Activated CD4-positive, alpha-beta T cell treated with anti-CD3 and anti-CD28 coated beads for 48 hours (primary cell): Measurements from ENCODE around the gene CFAP77.

ENCODE experiments used
- DNase-seq: peaks from one replicate; pipeline ENCODE4 v3.0.0-alpha.2; 2020

Gene CFAP77

GRCh38 chr9:132520612-132521011, 110.6 kb downstream of the CFAP77 start:
- DNase-seq = no peak

- DNase-seq = no peak
These were observed 115.5 kb downstream of the CFAP77 start for GRCh38 chr9:132525308-132526023.

GRCh38 chr9:132531195-132531594, 121.2 kb downstream of the CFAP77 start:
- no peak for DNase-seq

GRCh38 chr9:132531710-132532570, 121.9 kb downstream of the CFAP77 start:
- no peak for DNase-seq

- DNase-seq = no peak
These were observed 124.8 kb downstream of the CFAP77 start for GRCh38 chr9:132534832-132535231.

- DNase-seq = no peak
These were observed 126.1 kb downstream of the CFAP77 start for GRCh38 chr9:132536124-132536523.

GRCh38 chr9:132537352-132537751, 127.3 kb downstream of the CFAP77 start:
- no peak for DNase-seq

GRCh38 chr9:132538071-132538470, 128.1 kb downstream of the CFAP77 start:
- DNase-seq = no peak

- no peak for DNase-seq
These were observed 129.1 kb downstream of the CFAP77 start for GRCh38 chr9:132539096-132539495.

GRCh38 chr9:132541051-132541450, 131.0 kb downstream of the CFAP77 start:
- DNase-seq = no peak

GRCh38 chr9:132541870-132542830, 132.1 kb downstream of the CFAP77 start:
- DNase-seq = no peak

- DNase-seq = no peak
These were observed 133.2 kb downstream of the CFAP77 start for GRCh38 chr9:132543251-132543650.

GRCh38 chr9:132543960-132544359, 133.9 kb downstream of the CFAP77 start:
- no peak for DNase-seq

GRCh38 chr9:132545578-132545977, 135.6 kb downstream of the CFAP77 start:
- no peak for DNase-seq

GRCh38 chr9:132546148-132547051, 136.4 kb downstream of the CFAP77 start:
- no peak for DNase-seq

GRCh38 chr9:132547052-132547431, 137.0 kb downstream of the CFAP77 start:
- no peak for DNase-seq

GRCh38 chr9:132547436-132547835, 137.4 kb downstream of the CFAP77 start:
- no peak for DNase-seq

GRCh38 chr9:132547976-132548730, 138.1 kb downstream of the CFAP77 start:
- no peak for DNase-seq

GRCh38 chr9:132548751-132549640, 139.0 kb downstream of the CFAP77 start:
- DNase-seq = no peak

- no peak for DNase-seq
These were observed 141.5 kb downstream of the CFAP77 start for GRCh38 chr9:132551556-132551955.
